Ishikawa (cell line): ENCODE measurements around the gene APOLD1.

Experiments
- CEBPB ChIP-seq: IDR thresholded peaks from 2 replicates; pipeline ENCODE4 v1.6.1; 2012
- CREB1 ChIP-seq: IDR thresholded peaks from 2 replicates; pipeline ENCODE4 v1.6.1; 2012; ENCODE audit warnings: low read depth
- EGR1 ChIP-seq: IDR thresholded peaks from 2 replicates; pipeline ENCODE4 v1.6.1; 2012
- EP300 ChIP-seq: IDR thresholded peaks from 2 replicates; pipeline ENCODE4 v1.6.1; 2012; ENCODE audit warnings: borderline replicate concordance
- FOXM1 ChIP-seq: IDR thresholded peaks from 2 replicates; pipeline ENCODE4 v1.6.1; 2012; ENCODE audit warnings: low read depth, borderline replicate concordance
- NFIC ChIP-seq: IDR thresholded peaks from 2 replicates; pipeline ENCODE4 v1.6.1; 2012
- RAD21 ChIP-seq: IDR thresholded peaks from 2 replicates; pipeline ENCODE4 v1.6.1; 2012; ENCODE audit warnings: low read depth
- TAF1 ChIP-seq: IDR thresholded peaks from 2 replicates; pipeline ENCODE4 v1.6.1; 2012; ENCODE audit warnings: low read depth, mild to moderate bottlenecking
- TCF12 ChIP-seq: IDR thresholded peaks from 2 replicates; pipeline ENCODE4 v1.6.1; 2012; ENCODE audit warnings: low read depth
- TEAD4 ChIP-seq: IDR thresholded peaks from 2 replicates; pipeline ENCODE4 v1.6.1; 2012
- YY1 ChIP-seq: IDR thresholded peaks from 2 replicates; pipeline ENCODE4 v1.6.1; 2012; ENCODE audit warnings: low read depth
- ZBTB7A ChIP-seq: IDR thresholded peaks from 2 replicates; pipeline ENCODE4 v1.6.1; 2012; ENCODE audit warnings: low read depth
- TF ChIP-seq, protein P1 (sequence below): IDR thresholded peaks from 2 replicates; pipeline ENCODE4 v1.6.1; 2012
- TF ChIP-seq, protein P2 (sequence below): IDR thresholded peaks from 2 replicates; pipeline ENCODE4 v1.6.1; 2012
- TF ChIP-seq, protein P3 (sequence below): IDR thresholded peaks from 2 replicates; pipeline ENCODE4 v1.6.1; 2012; ENCODE audit warnings: low read depth, mild to moderate bottlenecking

Gene APOLD1

DNA sequence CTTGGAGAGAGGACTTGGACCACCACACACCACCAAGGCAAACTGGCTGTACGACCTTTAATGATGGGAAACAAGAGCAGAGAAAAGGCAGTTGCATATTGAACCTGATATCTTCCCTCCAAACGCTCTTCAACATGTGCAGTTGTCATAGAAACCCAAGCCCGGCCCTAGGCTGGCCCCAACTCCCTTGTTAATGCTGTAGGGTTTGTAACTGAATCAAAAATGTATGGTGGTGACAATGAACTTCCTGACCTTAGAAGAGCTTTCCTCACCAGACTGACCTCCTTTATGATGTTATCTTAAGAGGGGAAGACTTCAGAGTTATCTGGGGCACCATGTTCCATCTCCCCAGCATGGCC lies 12.3 kb downstream of the APOLD1 start:
- TF ChIP-seq, protein P1, sequence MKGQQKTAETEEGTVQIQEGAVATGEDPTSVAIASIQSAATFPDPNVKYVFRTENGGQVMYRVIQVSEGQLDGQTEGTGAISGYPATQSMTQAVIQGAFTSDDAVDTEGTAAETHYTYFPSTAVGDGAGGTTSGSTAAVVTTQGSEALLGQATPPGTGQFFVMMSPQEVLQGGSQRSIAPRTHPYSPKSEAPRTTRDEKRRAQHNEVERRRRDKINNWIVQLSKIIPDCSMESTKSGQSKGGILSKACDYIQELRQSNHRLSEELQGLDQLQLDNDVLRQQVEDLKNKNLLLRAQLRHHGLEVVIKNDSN = no peak
- TF ChIP-seq TEAD4 (no peak), TCF12 (no peak)

DNA sequence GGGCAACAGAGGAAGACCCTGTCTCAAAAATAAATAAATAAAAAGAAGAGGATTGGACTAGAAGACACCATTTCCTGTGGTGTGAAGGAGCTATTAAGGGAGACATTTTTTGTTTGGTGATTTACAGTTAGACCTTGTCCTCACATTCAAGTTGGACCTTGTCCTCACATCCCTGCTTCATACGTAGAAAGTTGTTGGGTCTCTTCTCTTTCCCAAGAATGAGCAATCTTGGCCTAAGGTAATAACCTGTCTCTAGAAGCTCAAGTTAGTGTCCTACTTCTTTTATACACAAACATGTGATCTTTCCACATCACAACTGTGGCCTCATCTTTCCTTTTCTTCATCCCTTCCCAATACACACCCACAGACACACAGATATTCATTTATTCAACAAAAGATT lies 13.0 kb downstream of the APOLD1 start:
- TF ChIP-seq, protein P2, sequence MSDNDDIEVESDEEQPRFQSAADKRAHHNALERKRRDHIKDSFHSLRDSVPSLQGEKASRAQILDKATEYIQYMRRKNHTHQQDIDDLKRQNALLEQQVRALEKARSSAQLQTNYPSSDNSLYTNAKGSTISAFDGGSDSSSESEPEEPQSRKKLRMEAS = no peak
- TF ChIP-seq TAF1 = no peak
- no peak for TF ChIP-seq NFIC
- TF ChIP-seq EP300 = no peak
- TF ChIP-seq, protein P1 = no peak
- no peak for TF ChIP-seq CEBPB
- no peak for TF ChIP-seq EGR1
- no peak for TF ChIP-seq YY1
- TF ChIP-seq ZBTB7A = no peak
- TF ChIP-seq CREB1 = no peak
- TF ChIP-seq TCF12 = no peak
- TF ChIP-seq FOXM1 = no peak
- TF ChIP-seq, protein P3, sequence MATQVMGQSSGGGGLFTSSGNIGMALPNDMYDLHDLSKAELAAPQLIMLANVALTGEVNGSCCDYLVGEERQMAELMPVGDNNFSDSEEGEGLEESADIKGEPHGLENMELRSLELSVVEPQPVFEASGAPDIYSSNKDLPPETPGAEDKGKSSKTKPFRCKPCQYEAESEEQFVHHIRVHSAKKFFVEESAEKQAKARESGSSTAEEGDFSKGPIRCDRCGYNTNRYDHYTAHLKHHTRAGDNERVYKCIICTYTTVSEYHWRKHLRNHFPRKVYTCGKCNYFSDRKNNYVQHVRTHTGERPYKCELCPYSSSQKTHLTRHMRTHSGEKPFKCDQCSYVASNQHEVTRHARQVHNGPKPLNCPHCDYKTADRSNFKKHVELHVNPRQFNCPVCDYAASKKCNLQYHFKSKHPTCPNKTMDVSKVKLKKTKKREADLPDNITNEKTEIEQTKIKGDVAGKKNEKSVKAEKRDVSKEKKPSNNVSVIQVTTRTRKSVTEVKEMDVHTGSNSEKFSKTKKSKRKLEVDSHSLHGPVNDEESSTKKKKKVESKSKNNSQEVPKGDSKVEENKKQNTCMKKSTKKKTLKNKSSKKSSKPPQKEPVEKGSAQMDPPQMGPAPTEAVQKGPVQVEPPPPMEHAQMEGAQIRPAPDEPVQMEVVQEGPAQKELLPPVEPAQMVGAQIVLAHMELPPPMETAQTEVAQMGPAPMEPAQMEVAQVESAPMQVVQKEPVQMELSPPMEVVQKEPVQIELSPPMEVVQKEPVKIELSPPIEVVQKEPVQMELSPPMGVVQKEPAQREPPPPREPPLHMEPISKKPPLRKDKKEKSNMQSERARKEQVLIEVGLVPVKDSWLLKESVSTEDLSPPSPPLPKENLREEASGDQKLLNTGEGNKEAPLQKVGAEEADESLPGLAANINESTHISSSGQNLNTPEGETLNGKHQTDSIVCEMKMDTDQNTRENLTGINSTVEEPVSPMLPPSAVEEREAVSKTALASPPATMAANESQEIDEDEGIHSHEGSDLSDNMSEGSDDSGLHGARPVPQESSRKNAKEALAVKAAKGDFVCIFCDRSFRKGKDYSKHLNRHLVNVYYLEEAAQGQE = no peak
- no peak for TF ChIP-seq RAD21
- no peak for TF ChIP-seq TEAD4

DNA sequence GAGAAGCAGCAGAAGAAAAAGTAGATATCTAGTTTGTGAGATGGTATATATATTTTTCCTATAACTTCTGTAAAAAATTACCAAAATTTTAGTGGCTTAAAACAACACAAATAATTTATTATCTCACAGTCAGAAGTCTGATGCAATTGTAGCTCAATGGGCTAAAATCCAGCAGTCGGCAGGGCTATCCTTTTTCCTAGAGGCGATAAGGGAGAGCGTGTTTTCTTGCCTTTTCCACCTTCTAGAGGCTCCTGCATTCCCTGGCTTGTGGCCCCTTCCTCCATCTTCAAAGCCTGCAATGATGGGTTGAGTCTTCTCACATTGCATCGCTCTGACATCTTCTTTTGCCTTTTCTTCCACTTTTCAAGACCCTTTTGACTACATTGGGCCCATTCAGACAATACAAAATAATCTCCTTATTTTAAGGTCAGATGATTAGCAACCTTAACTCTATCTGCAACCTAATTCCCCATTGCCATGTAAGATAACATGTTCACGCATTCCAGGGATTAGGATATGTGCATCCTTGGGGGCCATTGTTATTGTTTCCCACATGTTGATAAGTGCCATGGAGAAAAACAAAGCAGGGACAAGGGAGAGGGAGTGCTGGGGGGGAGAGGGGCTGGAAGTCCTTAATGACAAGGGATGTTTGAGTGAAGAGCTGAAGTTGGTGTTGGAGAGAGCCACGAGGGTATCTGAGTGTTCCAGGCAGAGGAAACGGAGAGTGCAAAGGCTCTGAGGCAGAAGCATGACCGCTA lies 13.9 kb downstream of the APOLD1 start:
- no peak for TF ChIP-seq YY1
- TF ChIP-seq CEBPB = no peak
- no peak for TF ChIP-seq TEAD4
- no peak for TF ChIP-seq FOXM1
- TF ChIP-seq NFIC = no peak
- TF ChIP-seq, protein P3 = no peak
- no peak for TF ChIP-seq EGR1
- TF ChIP-seq, protein P1 = no peak
- no peak for TF ChIP-seq CREB1
- no peak for TF ChIP-seq ZBTB7A
- TF ChIP-seq TCF12 = no peak
- no peak for TF ChIP-seq RAD21

DNA sequence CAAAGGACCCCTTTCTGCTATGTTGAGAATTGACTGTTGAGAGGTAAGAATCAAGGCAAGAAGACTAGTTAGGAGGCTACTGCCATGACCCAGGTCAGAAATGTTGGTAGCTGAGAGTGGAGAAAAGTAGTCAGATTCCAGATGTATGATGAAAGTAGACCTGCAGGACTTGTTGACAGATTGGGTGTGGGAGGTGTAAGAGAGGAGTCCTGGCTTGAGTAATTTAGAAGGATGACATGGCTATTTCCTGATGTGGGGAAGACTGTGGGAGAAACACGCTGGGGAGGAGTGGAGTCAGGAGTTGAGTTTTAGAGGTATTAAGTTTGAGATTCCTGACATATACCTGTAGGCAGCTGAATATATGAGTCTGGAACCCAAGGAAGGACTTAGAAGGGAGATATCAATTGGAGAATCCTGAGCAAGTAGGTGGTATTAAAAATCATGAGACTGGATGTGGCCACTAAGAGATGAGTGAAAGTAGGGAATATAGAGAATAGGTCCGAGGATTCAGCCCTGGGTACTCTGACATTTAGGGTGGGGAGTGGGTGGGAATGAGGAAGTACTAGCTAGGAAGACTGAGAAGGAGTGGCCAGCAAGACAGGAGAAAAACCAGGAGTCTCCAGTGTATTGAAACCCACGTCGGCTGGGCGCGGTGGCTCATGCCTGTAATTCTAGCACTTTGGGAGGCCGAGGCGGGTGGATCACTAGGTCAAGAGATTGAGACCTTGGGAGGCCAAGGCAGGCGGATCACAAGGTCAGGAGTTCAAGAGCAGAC lies 15.1 kb downstream of the APOLD1 start:
- TF ChIP-seq, protein P3 = no peak
- TF ChIP-seq TCF12 = no peak

DNA sequence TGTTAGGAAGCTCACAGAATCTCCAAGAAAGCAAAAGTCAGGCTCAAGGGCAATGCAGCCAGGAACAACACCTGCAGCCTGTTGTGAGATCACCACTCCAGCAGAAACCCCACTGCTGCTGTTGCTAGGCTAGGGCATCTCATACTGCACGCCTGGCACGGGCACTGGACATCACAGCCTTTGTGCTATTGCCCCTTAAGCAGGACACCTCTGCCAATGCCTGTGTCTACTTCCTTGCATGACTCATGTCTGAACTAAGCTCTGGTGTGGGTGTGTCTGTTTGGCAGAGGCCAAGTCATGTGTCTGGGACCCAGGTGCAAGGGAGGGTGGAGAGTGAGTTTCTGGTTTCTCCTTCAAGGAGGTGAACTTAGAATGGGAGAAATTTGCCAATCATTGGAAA lies 17.7 kb downstream of the APOLD1 start:
- peak; percentile 85 for TF ChIP-seq TCF12
- no peak; the same call in 1 of the 2 replicates for TF ChIP-seq RAD21
- TF ChIP-seq, protein P1 = peak; percentile 87
- TF ChIP-seq CREB1 = no peak
- TF ChIP-seq YY1 = no peak
- no peak for TF ChIP-seq CEBPB
- TF ChIP-seq NFIC = peak; percentile 88
- TF ChIP-seq, protein P2 = peak; percentile 74
- no peak for TF ChIP-seq TAF1
- TF ChIP-seq ZBTB7A = no peak
- no peak for TF ChIP-seq FOXM1
- no peak for TF ChIP-seq TEAD4
- TF ChIP-seq EP300 = peak; percentile 73; the same call in 1 of the 2 replicates
- TF ChIP-seq EGR1 = no peak
- TF ChIP-seq, protein P3 = no peak
